Measurements from ENCODE around the gene GNMT. TPM values are rescaled to one million over a fixed set of nuclear protein-coding genes. Genes with fewer than 3 reads are reported as not detected.

GNMT gene
- polyA plus RNA-seq, 1 of the 3 experiments (the other 2 are of a cell fraction) = 2.0 TPM

GRCh38 chr6:42984924-42985475 lies 24.4 kb downstream of the GNMT start:
- H3K27ac ChIP-seq (ENCODE audit: low read depth in 2 of 2, low read length in 1 of 2) = peak overlapping the region; percentile 34 to 73; a peak in 2 of 4 replicates
- H3K9me3 ChIP-seq = no peaks in the 10 kb centered on the region
- POLR2A ChIA-PET = interaction anchor here (0.7 to 1.8 kb wide), 4 partner anchors 9 to 159 kb away, joined by 3 to 14 read pairs (median 4); partner anchors contain the start of gene CNPY3

GRCh38 chr6:42987533-42988451 lies 27.2 kb downstream of the GNMT start:
- no peak for TF ChIP-seq RAD21 (IDR thresholded peaks at IDR 0.05; ENCODE audit: low read length)
- TF ChIP-seq TEAD4 (IDR thresholded peaks at IDR 0.05; ENCODE audit: borderline replicate concordance, insufficient read depth) = no peak
- TF ChIP-seq YY1 (IDR thresholded peaks at IDR 0.05; ENCODE audit: low read depth) = no peak
- no peak for TF ChIP-seq USF2 (IDR thresholded peaks at IDR 0.05; ENCODE audit: borderline replicate concordance, low read depth, low read length)
- TF ChIP-seq REST (IDR thresholded peaks at IDR 0.05; ENCODE audit: low read depth, low read length) = no peak
- no peak for TF ChIP-seq SMC3 (IDR thresholded peaks at IDR 0.05; ENCODE audit: low read depth, low read length)
- no peak for TF ChIP-seq USF1 (IDR thresholded peaks at IDR 0.05; ENCODE audit: borderline replicate concordance, low read depth)
- no peak for TF ChIP-seq IRF3 (IDR thresholded peaks at IDR 0.05; ENCODE audit: low read depth, low read length)
- no peak for TF ChIP-seq CHD2 (IDR thresholded peaks at IDR 0.05; ENCODE audit: low read length, partially characterized antibody)
- no peak for TF ChIP-seq NFIC (IDR thresholded peaks at IDR 0.05; ENCODE audit: borderline replicate concordance)
- TF ChIP-seq RXRA (IDR thresholded peaks at IDR 0.05; ENCODE audit: borderline replicate concordance, low read depth) = no peak
- TF ChIP-seq FOXJ3 (CRISPR knock-in tag; IDR thresholded peaks at IDR 0.05) = no peak
- no peak for TF ChIP-seq JUND (IDR thresholded peaks at IDR 0.05)
- H3F3A ChIP-seq (replicated peaks; ENCODE audit: insufficient read depth) = no peaks in the 10 kb centered on the region
- CTCF ChIA-PET = interaction anchor here (0.7 to 1.3 kb wide), 5 partner anchors 9 to 87 kb away, joined by 3 read pairs; no protein-coding TSS in a partner anchor

More at GRCh38 chr6:42984924-42985475, 24.4 kb downstream of the GNMT start:
- CTCF ChIA-PET = interaction anchor here (0.6 to 1.6 kb wide), 4 partner anchors 24 to 447 kb away, joined by 3 to 4 read pairs (median 3); no protein-coding TSS in a partner anchor
- H4K20me1 ChIP-seq (ENCODE audit: insufficient read depth) = no peaks in the 10 kb centered on the region
- peak overlapping the region; percentile 79 for H3K9ac ChIP-seq
- H3K27me3 ChIP-seq (ENCODE audit: insufficient read depth) = no peaks in the 10 kb centered on the region
- H3K79me2 ChIP-seq (ENCODE audit: insufficient read depth) = peaks cover 37% of the 10 kb centered on the region
- no peaks in the 10 kb centered on the region for H3K9me2 ChIP-seq
- H3K36me3 ChIP-seq (replicated peaks in 1 of 2; ENCODE audit: control insufficient read depth in 1 of 2, insufficient read depth in 2 of 2, low read length in 1 of 2) = peaks cover 10 to 12% of the 10 kb centered on the region in 2 experiments
- DNase-seq = no peak
- peaks cover 3% of the 10 kb centered on the region for H3F3A ChIP-seq (replicated peaks; ENCODE audit: insufficient read depth)
- H3K4me3 ChIP-seq (ENCODE audit: low read depth in 2 of 2, low read length in 1 of 2) = peak overlapping the region; percentile 69 to 70
- WGBS (ENCODE audit: low lambda C conversion rate) = 20% methylated on average over 12 of the region's 13 CpGs
- TF ChIP-seq GATA2 (CRISPR knock-in tag; IDR thresholded peaks at IDR 0.05) (no peak), USF1 (IDR thresholded peaks at IDR 0.05; ENCODE audit: borderline replicate concordance, low read depth) (no peak), NFIC (IDR thresholded peaks at IDR 0.05; ENCODE audit: borderline replicate concordance) (no peak), EZH2phosphoT487 (IDR thresholded peaks at IDR 0.05; ENCODE audit: borderline replicate concordance, low read depth) (no peak), JUND (IDR thresholded peaks at IDR 0.05) (no peak), FOXJ3 (CRISPR knock-in tag; IDR thresholded peaks at IDR 0.05) (no peak), FOSL2 (IDR thresholded peaks at IDR 0.05; ENCODE audit: borderline replicate concordance, low read depth) (no peak), RAD21 (IDR thresholded peaks at IDR 0.05; ENCODE audit: low read length) (no peak)
- peak overlapping the region; percentile 71 for H3K4me2 ChIP-seq
- H2AFZ ChIP-seq (ENCODE audit: low read depth) = no peak overlapping the region
- peaks cover 17 to 20% of the 10 kb centered on the region in 2 experiments; a peak in 3 of 4 replicates for H3K4me1 ChIP-seq (ENCODE audit: control insufficient read depth in 1 of 2, insufficient read depth in 2 of 2, low read depth in 1 of 2, low read length in 1 of 2)

More at GRCh38 chr6:42987533-42988451, 27.2 kb downstream of the GNMT start:
- Histone ChIP-seq H3K9me2 (no peaks in the 10 kb centered on the region), H3K4me3 (ENCODE audit: low read depth in 2 of 2, low read length in 1 of 2) (no peak overlapping the region), H3K36me3 (replicated peaks in 1 of 2; ENCODE audit: control insufficient read depth in 1 of 2, insufficient read depth in 2 of 2, low read length in 1 of 2) (peaks cover 19 to 24% of the 10 kb centered on the region in 2 experiments), H2AFZ (ENCODE audit: low read depth) (no peak overlapping the region), H3K4me2 (no peak overlapping the region), H3K9me3 (no peaks in the 10 kb centered on the region), H3K4me1 (ENCODE audit: control insufficient read depth in 1 of 2, insufficient read depth in 2 of 2, low read depth in 1 of 2, low read length in 1 of 2) (peaks cover 17 to 20% of the 10 kb centered on the region in 2 experiments; a peak in 3 of 4 replicates), H3K9ac (no peak overlapping the region), H3K27ac (ENCODE audit: low read depth in 2 of 2, low read length in 1 of 2) (no peak overlapping the region), H3K79me2 (ENCODE audit: insufficient read depth) (peaks cover 50% of the 10 kb centered on the region), H4K20me1 (ENCODE audit: insufficient read depth) (no peaks in the 10 kb centered on the region), H3K27me3 (ENCODE audit: insufficient read depth) (no peaks in the 10 kb centered on the region)
- no peak for DNase-seq
- 83% methylated on average over 4 of the region's 5 CpGs for WGBS (ENCODE audit: low lambda C conversion rate)
- POLR2A ChIA-PET = no interaction called here

Measured in SK-N-SH (cell line).